ENCODE data around the gene FZD2. TPM values are rescaled to one million over a fixed set of nuclear protein-coding genes. Genes with fewer than 3 reads are reported as not detected.

The FZD2 gene
- total and polyA plus RNA-seq, 2 of the 4 experiments (the other 2 are of a cell fraction), result 21.3 to 130 TPM

GRCh38 chr17:44558710-44559633 is 1.7 kb downstream of the FZD2 start:
- TF ChIP-seq BHLHE40 (IDR thresholded peaks at IDR 0.05; ENCODE audit: low read depth, low read length), result peak; percentile 48; the same call in 1 of the 2 replicates
- TF ChIP-seq POLR2A (IDR thresholded peaks at IDR 0.05; ENCODE audit: low read depth, low read length), result no peak
- TF ChIP-seq RAD21 (IDR thresholded peaks at IDR 0.05; ENCODE audit: low read length), result peak; percentile 17; the same call in 1 of the 2 replicates
- peaks cover 11% of the 10 kb centered on the region; the same call in 1 of the 2 replicates for H3K36me3 ChIP-seq (ENCODE audit: control insufficient read depth, insufficient read depth, low read length)
- H4K5ac ChIP-seq (ENCODE audit: low read depth, low read length), result peak overlapping the region; percentile 70
- dilution Hi-C loops (cut with HindIII; ENCODE audit: low sequenced_read_pairs, unreplicated experiment), result no loop called here
- H3K4me3 ChIP-seq (ENCODE audit: insufficient read depth, low read depth, low read length), result peak overlapping the region; percentile 87
- peak overlapping the region; percentile 95 for H3K23ac ChIP-seq (ENCODE audit: low read depth, low read length)
- H3K9ac ChIP-seq (ENCODE audit: low read depth, low read length), result peak overlapping the region; percentile 97
- peak overlapping the region; percentile 97 for H3K4me2 ChIP-seq (ENCODE audit: low read depth, low read length)
- peak overlapping the region; percentile 76 for H2AFZ ChIP-seq (replicated peaks; ENCODE audit: low read length, poor library complexity)
- intact Hi-C loops (cut with micrococcal nuclease), result no loop called here
- H3K27ac ChIP-seq (ENCODE audit: insufficient read depth, low read length), result peak overlapping the region; percentile 85
- H4K8ac ChIP-seq (ENCODE audit: low read depth in 2 of 2, low read length in 2 of 2), result peak overlapping the region; percentile 77 to 93; a peak in 3 of 4 replicates
- H4K20me1 ChIP-seq (ENCODE audit: insufficient read depth, low read length), result peaks cover 48% of the 10 kb centered on the region
- 1% methylated on average over 34 of the region's 74 CpGs; no CpG with 5 or more reads in 1 of the 2 experiments for whole genome bisulfite sequencing, 2 experiments (ENCODE audit: extremely low coverage in 2 of 2, insufficient read length in 1 of 2)
- H2AK5ac ChIP-seq (ENCODE audit: low read depth, low read length), result peak overlapping the region; percentile 90
- H3K9me3 ChIP-seq (ENCODE audit: control insufficient read depth, insufficient read depth, low read length), result no peaks in the 10 kb centered on the region
- DNase-seq, result peak; percentile 60
- peak overlapping the region; percentile 71 for H2BK120ac ChIP-seq (ENCODE audit: low read depth, low read length)
- H3K4ac ChIP-seq (ENCODE audit: low read depth, low read length), result peak overlapping the region; percentile 93
- BruUV-seq (replicated peaks), result no TSS peak
- peak overlapping the region; percentile 76 for H3K18ac ChIP-seq (ENCODE audit: low read depth, low read length)
- H3K27me3 ChIP-seq (ENCODE audit: control insufficient read depth, insufficient read depth, low read length), result no peaks in the 10 kb centered on the region
- H4K91ac ChIP-seq (ENCODE audit: insufficient read depth, low read depth, low read length), result peak overlapping the region; percentile 81
- CTCF ChIA-PET, result interaction anchor here (1.7 kb wide), 1 partner anchor 25 kb away, joined by 8 read pairs; no protein-coding TSS in a partner anchor
- POLR2A ChIA-PET (ENCODE audit: unreplicated experiment), result no interaction called here
- in situ Hi-C loops (cut with MboI; ENCODE audit: low sequenced_read_pairs), result no loop called here
- peaks cover 10% of the 10 kb centered on the region for H3K4me1 ChIP-seq (ENCODE audit: control insufficient read depth, insufficient read depth, low read length)
- no peak for ATAC-seq (ENCODE audit: low read depth)
- H2BK15ac ChIP-seq (ENCODE audit: low read depth, low read length), result peak overlapping the region; percentile 56; the same call in 2 of the 3 replicates
- peaks cover 19% of the 10 kb centered on the region for H3K9me1 ChIP-seq (ENCODE audit: insufficient read depth, low read length)
- H2AK9ac ChIP-seq (replicated peaks; ENCODE audit: low read depth, low read length, poor library complexity), result peak overlapping the region; percentile 94
- peaks cover 17 to 68% of the 10 kb centered on the region in 2 experiments for H3K79me1 ChIP-seq (ENCODE audit: low read depth in 1 of 2, low read length in 2 of 2)
- H3K56ac ChIP-seq (ENCODE audit: extremely low read depth, insufficient read depth, low read length), result peak overlapping the region; percentile 94; the same call in 1 of the 2 replicates
- peak overlapping the region; percentile 99 for H3K14ac ChIP-seq (replicated peaks; ENCODE audit: low read depth, low read length)
- H2BK5ac ChIP-seq (ENCODE audit: low read depth, low read length, poor library complexity, severe bottlenecking), result peak overlapping the region; percentile 96
- H2BK20ac ChIP-seq (ENCODE audit: low read depth, low read length), result no peak overlapping the region
